AG04450 (cell line): ENCODE results near the gene CCDC12. TPM values are rescaled to one million over a fixed set of nuclear protein-coding genes. Genes with fewer than 3 reads are reported as not detected.

Experiments used
- CTCF ChIA-PET: fragments of 300-600, 350-600 bp; formaldehyde crosslinking; extraction: SDS; loops from one replicate; lab custom pipeline; 2022; ENCODE audit warnings: antibody characterized with exemption, inconsistent platforms; lab: Charles Lee
- POLR2A ChIA-PET: fragments of 350-600 bp; formaldehyde crosslinking; extraction: SDS; loops from one replicate; lab custom pipeline; 2021; ENCODE audit warnings: antibody characterized with exemption, inconsistent platforms; lab: Yijun Ruan, JAX
- DNase-seq: peaks from one replicate; pipeline ENCODE4 v3.0.0-alpha.2; 2011; ENCODE audit warnings: low read depth, low spot score
- H3K27ac ChIP-seq: one replicate; pipeline ENCODE4 v1.5.1; 2012; ENCODE audit warnings: low read depth, low read length, control low read depth
- H3K27me3 ChIP-seq: one replicate; pipeline ENCODE4 v1.6.0; 2012; ENCODE audit warnings: low read length; ENCODE audit not compliant: control insufficient read depth, insufficient read depth
- H3K4me3 ChIP-seq: 2 replicates; pipeline ENCODE4 v1.5.1; 2011; ENCODE audit warnings: mild to moderate bottlenecking, low read depth, low read length, control low read depth
- H3K9me3 ChIP-seq: 2 replicates; pipeline ENCODE4 v1.5.1; 2012; ENCODE audit warnings: low read length; ENCODE audit not compliant: control insufficient read depth, insufficient read depth
- CTCF ChIP-seq: IDR thresholded peaks from 2 replicates; pipeline ENCODE4 v1.5.1; 2011; ENCODE audit warnings: low read depth, low read length, control low read depth, inconsistent platforms
- polyA plus RNA-seq: library from polyadenylated mRNA; depleted of rRNA; stranded (reverse); fragments of >200 nt; gene quantifications from 2 replicates; pipeline ENCODE4 v1.2.3, GENCODE V29; 2011

The CCDC12 gene
- polyA plus RNA-seq, 1 experiment = 18.3 TPM

DNA sequence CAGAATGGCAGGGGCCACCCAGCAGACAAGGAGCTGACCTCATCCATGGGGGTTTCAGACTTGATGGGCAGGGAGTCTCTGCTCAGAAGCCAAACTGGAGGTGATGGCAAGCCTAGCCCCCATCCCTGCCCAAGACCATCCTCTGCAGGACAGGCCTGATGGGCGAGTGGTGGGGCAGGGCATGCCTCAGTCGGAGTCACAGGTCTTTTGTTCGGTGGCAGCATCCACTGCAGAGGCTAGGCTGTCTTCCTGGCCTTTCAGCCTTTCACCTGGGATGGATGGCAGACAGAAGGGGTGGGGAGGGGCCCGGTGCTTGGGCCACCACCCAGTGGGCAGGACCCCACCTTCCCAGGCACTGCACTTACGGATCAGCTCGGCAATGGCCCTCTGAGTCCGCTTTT is 54.7 kb downstream of the CCDC12 start:
- Histone ChIP-seq H3K27me3 (no peaks in the 10 kb centered on the region), H3K27ac (no peak overlapping the region), H3K4me3 (no peak overlapping the region), H3K9me3 (peaks cover 11% of the 10 kb centered on the region; the same call in 1 of the 2 replicates)
- no peak for DNase-seq
- CTCF ChIA-PET = interaction anchor here (2.7 to 2.8 kb wide), 2 partner anchors 12 to 401 kb away, joined by 32 to 52 read pairs; no protein-coding TSS in a partner anchor
- no peak for TF ChIP-seq CTCF
- POLR2A ChIA-PET = no interaction called here

DNA sequence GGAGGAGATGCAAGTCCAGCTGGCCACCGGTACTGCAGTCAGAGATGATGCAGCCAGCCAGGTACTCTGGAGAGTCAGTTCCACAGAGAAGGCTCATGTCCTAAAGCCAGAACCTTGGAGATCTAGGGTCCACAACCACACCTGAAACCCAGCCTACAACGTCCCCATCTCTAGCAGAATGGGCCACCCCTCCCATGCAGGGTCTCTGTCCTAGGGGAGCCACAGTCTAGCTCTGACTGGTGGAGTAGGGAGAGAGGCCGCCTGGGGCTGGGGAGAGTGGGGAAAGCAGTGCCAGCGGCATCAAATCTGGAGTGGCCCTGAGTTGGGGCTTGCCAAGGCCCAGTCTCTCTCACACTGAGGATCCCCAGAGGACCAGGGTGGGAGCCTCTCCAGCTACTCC is 55.5 kb downstream of the CCDC12 start:
- no peak overlapping the region for H3K27ac ChIP-seq
- no peaks in the 10 kb centered on the region for H3K27me3 ChIP-seq
- no peak for DNase-seq
- ChIA-PET CTCF (interaction anchor here (0.9 to 2.0 kb wide), 2 partner anchors 14 to 403 kb away, joined by 4 to 11 read pairs; no protein-coding TSS in a partner anchor), POLR2A (no interaction called here)
- TF ChIP-seq CTCF = no peak
- peaks cover 11% of the 10 kb centered on the region; the same call in 1 of the 2 replicates for H3K9me3 ChIP-seq
- H3K4me3 ChIP-seq = no peak overlapping the region

DNA sequence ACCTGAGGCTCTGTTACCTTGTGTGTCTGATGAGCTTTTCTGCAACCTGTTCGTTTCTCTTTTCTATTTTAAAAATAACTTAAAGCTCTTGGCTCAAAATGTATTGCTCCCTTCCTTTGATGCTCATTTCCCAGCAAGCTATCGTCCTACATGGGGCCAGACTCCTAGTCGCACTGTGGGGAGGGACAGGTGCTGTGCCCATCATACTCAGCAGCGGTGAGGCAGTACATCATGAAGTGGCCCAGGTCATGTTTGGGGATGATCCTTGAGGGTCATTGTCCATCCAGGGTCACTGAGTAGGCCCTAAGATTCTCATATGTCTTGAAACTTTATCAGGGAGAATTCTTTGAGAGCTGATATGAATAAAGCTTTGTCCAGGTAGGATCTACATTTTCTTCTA is 57.9 kb downstream of the CCDC12 start:
- TF ChIP-seq CTCF = no peak
- Histone ChIP-seq H3K27ac (no peak overlapping the region), H3K4me3 (no peak overlapping the region), H3K9me3 (peaks cover 11% of the 10 kb centered on the region; the same call in 1 of the 2 replicates), H3K27me3 (no peaks in the 10 kb centered on the region)
- ChIA-PET POLR2A (no interaction called here), CTCF (interaction anchor here (0.6 to 1.2 kb wide), 3 partner anchors 9 to 81 kb away, joined by 3 to 11 read pairs (median 9); no protein-coding TSS in a partner anchor)
- no peak for DNase-seq

DNA sequence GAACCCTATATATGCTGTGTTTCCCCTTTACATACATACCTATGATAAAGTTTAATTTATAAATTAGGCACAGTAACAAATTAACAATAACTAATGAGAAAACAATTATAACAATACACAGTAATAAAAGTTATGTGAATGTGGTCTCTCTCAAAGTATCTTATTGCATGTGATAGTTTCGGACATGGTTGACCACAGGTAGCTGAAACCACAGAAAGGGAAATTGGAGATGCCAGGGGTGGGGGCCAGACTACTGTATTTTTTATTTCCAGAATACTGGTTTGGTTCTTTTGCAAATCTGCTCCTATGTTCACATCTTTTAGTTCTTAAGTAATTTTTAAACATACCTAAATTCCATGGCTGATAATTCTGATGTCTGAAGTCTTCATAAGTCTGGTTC is 58.3 kb downstream of the CCDC12 start:
- Histone ChIP-seq H3K27me3 (no peaks in the 10 kb centered on the region), H3K9me3 (peaks cover 11% of the 10 kb centered on the region; the same call in 1 of the 2 replicates), H3K27ac (no peak overlapping the region), H3K4me3 (no peak overlapping the region)
- ChIA-PET POLR2A (no interaction called here), CTCF (interaction anchor here (0.6 to 1.2 kb wide), 3 partner anchors 9 to 23 kb away, joined by 3 to 9 read pairs (median 7); no protein-coding TSS in a partner anchor)
- TF ChIP-seq CTCF = no peak
- DNase-seq = no peak

GRCh38 chr3:46917257-46917656 is 59.3 kb downstream of the CCDC12 start:
- TF ChIP-seq CTCF = no peak
- POLR2A ChIA-PET = no interaction called here
- DNase-seq = no peak

More at GRCh38 chr3:46917257-46917656, 59.3 kb downstream of the CCDC12 start:
- H3K27ac ChIP-seq = no peak overlapping the region
- peaks cover 11% of the 10 kb centered on the region; the same call in 1 of the 2 replicates for H3K9me3 ChIP-seq
- H3K27me3 ChIP-seq = no peaks in the 10 kb centered on the region
- CTCF ChIA-PET = interaction anchor here (0.6 to 1.0 kb wide), 2 partner anchors 18 to 27 kb away, joined by 3 to 8 read pairs; no protein-coding TSS in a partner anchor
- no peak overlapping the region for H3K4me3 ChIP-seq
